ENCODE measurements around the gene TENM3. TPM values are rescaled to one million over a fixed set of nuclear protein-coding genes. Genes with fewer than 3 reads are reported as not detected.
A peak's percentile ranks its signal among the peaks of the same experiment; 100 is the strongest.

Gene TENM3
- total RNA-seq, 4 donors from 2014 or later, result 0.18 to 9.4 (median 1.5) TPM

- Histone ChIP-seq H3K27me3 (no peaks in the 10 kb centered on the region), H3K4me1 (no peaks in the 10 kb centered on the region), H3K36me3 (no peaks in the 10 kb centered on the region), H3K9me3 (no peaks in the 10 kb centered on the region), H3K4me3 (no peak overlapping the region), H3K27ac (no peak overlapping the region)
- peak in 1 of 3 donors; percentile 10 for DNase-seq
- TF ChIP-seq CTCF (IDR thresholded peaks at IDR 0.05) (no peak), POLR2A (IDR thresholded peaks at IDR 0.05) (no peak)
Observed at GRCh38 chr4:182835006-182835740, 592.0 kb downstream of the TENM3 start.

GRCh38 chr4:182837831-182838230 lies 594.6 kb downstream of the TENM3 start:
- TF ChIP-seq CTCF (IDR thresholded peaks at IDR 0.05), result no peak
- TF ChIP-seq POLR2A (IDR thresholded peaks at IDR 0.05), result no peak
- Histone ChIP-seq H3K27me3 (no peaks in the 10 kb centered on the region), H3K4me1 (no peaks in the 10 kb centered on the region), H3K27ac (no peak overlapping the region), H3K9me3 (no peaks in the 10 kb centered on the region), H3K36me3 (no peaks in the 10 kb centered on the region), H3K4me3 (no peak overlapping the region)
- peak in 1 of 3 donors; percentile 28 for DNase-seq

- Histone ChIP-seq H3K36me3 (no peaks in the 10 kb centered on the region), H3K4me1 (no peaks in the 10 kb centered on the region), H3K9me3 (no peaks in the 10 kb centered on the region), H3K27me3 (no peaks in the 10 kb centered on the region), H3K27ac (no peak overlapping the region), H3K4me3 (no peak overlapping the region)
- no peak for DNase-seq
- TF ChIP-seq POLR2A (IDR thresholded peaks at IDR 0.05) (no peak), CTCF (IDR thresholded peaks at IDR 0.05) (no peak)
Observed at GRCh38 chr4:182838535-182838934, 595.3 kb downstream of the TENM3 start.

GRCh38 chr4:182839256-182839655 lies 596.1 kb downstream of the TENM3 start:
- no peak for DNase-seq
- no peaks in the 10 kb centered on the region for H3K9me3 ChIP-seq
- H3K4me1 ChIP-seq, result no peaks in the 10 kb centered on the region
- TF ChIP-seq POLR2A (IDR thresholded peaks at IDR 0.05) (no peak), CTCF (IDR thresholded peaks at IDR 0.05) (no peak)
- H3K36me3 ChIP-seq, result no peaks in the 10 kb centered on the region
- H3K27me3 ChIP-seq, result no peaks in the 10 kb centered on the region
- no peak overlapping the region for H3K27ac ChIP-seq
- no peak overlapping the region for H3K4me3 ChIP-seq

- no peak for DNase-seq
- no peaks in the 10 kb centered on the region for H3K36me3 ChIP-seq
- H3K9me3 ChIP-seq, result no peaks in the 10 kb centered on the region
- no peak overlapping the region for H3K27ac ChIP-seq
- no peak overlapping the region for H3K4me3 ChIP-seq
- TF ChIP-seq CTCF (IDR thresholded peaks at IDR 0.05) (no peak), POLR2A (IDR thresholded peaks at IDR 0.05) (no peak)
- no peaks in the 10 kb centered on the region for H3K27me3 ChIP-seq
- no peaks in the 10 kb centered on the region for H3K4me1 ChIP-seq
Observed at GRCh38 chr4:182840108-182840507, 596.9 kb downstream of the TENM3 start.

Measured in Peyer's patch (tissue), 4 donors.